Testis (tissue), 3 donors: Measurements from ENCODE around the gene TTLL5. TPM values are rescaled to one million over a fixed set of nuclear protein-coding genes. Genes with fewer than 3 reads are reported as not detected.

Experiments used
- DNase-seq: peaks from one replicate; pipeline ENCODE4 v3.0.0-alpha.2; 2019
- H3K27ac ChIP-seq, 2 donors: fragments of 200-600 bp; sonication (generic); one replicate each; pipeline ENCODE4 v1.5.1; 2019
- H3K27me3 ChIP-seq: fragments of 200-600 bp; sonication (generic); one replicate; pipeline ENCODE4 v1.5.1; 2019
- H3K36me3 ChIP-seq: fragments of 200-600 bp; sonication (generic); one replicate; pipeline ENCODE4 v1.5.1; 2017; ENCODE audit warnings: low read depth; ENCODE audit errors: missing control alignments
- H3K4me1 ChIP-seq: fragments of 200-600 bp; sonication (generic); one replicate; pipeline ENCODE4 v1.5.1; 2019
- H3K4me3 ChIP-seq, 2 donors: fragments of 200-600 bp; sonication (generic); one replicate each; pipeline ENCODE4 v1.5.1; 2017 to 2019
- H3K9me3 ChIP-seq: fragments of 200-600 bp; sonication (generic); one replicate; pipeline ENCODE4 v1.5.1; 2017
- POLR2A ChIP-seq: fragments of 450-650 bp; IDR thresholded peaks from one replicate; pipeline ENCODE4 v1.6.1; 2017; ENCODE audit warnings: antibody characterized with exemption, mild to moderate bottlenecking, moderate library complexity
- WGBS, 2 donors: methylation state at CpG; one replicate each; pipeline ENCODE4 v1.1.5; 2018; 5-methylcytosine and 5-hydroxymethylcytosine counted together
- intact Hi-C: fragments of 100-400 bp; cut with DNase I; formaldehyde crosslinking; loops from one replicate; pipeline ENCODE4 v1.15.1; 2023; ENCODE audit warnings: low total_unique reads
- polyA plus RNA-seq: library from polyadenylated mRNA; stranded (reverse); fragments of 350-450 nt; fragmentation: Illumina TruSeq; extraction: RNeasy Lipid Tissue Mini Kit (QIAGEN cat#74804); gene quantifications from one replicate; pipeline ENCODE4 v1.2.3, GENCODE V29; 2014; ENCODE audit warnings: low read depth, low replicate concordance; ENCODE audit not compliant: insufficient read depth
- total RNA-seq, 2 donors: library from RNA; depleted of rRNA; stranded (reverse); fragments of >200 nt; gene quantifications; one replicate each; pipeline ENCODE4 v1.2.3, GENCODE V29; 2016
- TF ChIP-seq, protein P1 (sequence below), 3 experiments: fragments of 450-650 bp in 2 of 3; fragments of 200-600 bp in 1 of 3; sonication (generic) in 1 of 3; IDR thresholded peaks; one replicate each; pipeline ENCODE4 v1.5.1; 2016 to 2019; ENCODE audit warnings: antibody characterized with exemption in 3 of 3, mild to moderate bottlenecking in 2 of 3, moderate library complexity in 1 of 3

Gene TTLL5
- total and polyA plus RNA-seq, 3 donors from 2014 or later: 112 to 318 (median 155) TPM

DNA sequence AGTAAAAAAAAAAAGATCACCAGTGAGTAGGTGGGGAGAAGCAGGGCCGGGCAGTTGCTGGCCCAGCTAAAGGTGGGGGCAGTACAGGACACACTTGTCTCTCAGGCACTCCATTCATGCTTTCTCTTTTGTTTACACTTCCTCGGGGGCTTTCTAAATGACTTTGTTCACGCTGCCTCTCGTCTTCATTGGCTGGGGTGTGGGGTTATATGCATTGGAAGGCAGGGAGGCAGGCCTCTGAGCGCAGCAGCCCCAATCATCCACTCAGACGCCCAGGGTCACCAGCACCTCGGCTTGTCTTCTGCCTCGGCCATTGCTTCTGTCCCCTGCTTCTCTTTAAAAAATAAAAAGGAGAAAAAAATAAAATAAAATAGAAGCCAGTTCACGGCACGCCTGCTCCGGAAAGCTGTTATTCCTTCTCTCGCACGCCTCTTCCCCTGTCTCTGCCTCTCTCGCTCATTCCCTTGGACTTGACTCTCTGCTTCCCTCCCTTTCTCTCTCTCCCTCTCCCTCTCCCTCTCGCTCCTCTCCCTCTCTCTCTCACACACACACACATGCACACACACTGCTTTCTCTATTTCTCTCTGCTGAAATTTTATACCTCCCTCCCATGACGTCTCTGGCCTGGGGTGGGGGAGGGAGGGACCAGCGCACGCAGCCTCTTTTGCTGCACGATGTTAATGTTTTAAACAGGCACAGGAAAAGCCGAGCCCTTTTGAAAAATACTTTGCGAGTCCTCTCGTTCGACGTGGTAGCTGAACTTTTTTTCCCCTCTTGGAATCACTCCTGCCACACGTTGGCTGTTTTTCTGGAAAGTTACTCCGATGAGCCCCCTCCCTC, 320.6 kb downstream of the TTLL5 start, which contains the start of gene TGFB3:
TGFB3 (minus strand) TSS at position 570 of the 840 bp plus-strand sequence. CDS start 1,102 bp downstream, outside the sequence.
- Histone ChIP-seq H3K9me3 (no peaks in the 10 kb centered on the region), H3K36me3 (no peaks in the 10 kb centered on the region), H3K4me1 (peaks cover 22% of the 10 kb centered on the region), H3K27me3 (no peaks in the 10 kb centered on the region), H3K27ac (peak within 1 kb of the TSS; percentile 88 to 95), H3K4me3 (peak within 1 kb of the TSS; percentile 65 to 70)
- TF ChIP-seq, protein P1, sequence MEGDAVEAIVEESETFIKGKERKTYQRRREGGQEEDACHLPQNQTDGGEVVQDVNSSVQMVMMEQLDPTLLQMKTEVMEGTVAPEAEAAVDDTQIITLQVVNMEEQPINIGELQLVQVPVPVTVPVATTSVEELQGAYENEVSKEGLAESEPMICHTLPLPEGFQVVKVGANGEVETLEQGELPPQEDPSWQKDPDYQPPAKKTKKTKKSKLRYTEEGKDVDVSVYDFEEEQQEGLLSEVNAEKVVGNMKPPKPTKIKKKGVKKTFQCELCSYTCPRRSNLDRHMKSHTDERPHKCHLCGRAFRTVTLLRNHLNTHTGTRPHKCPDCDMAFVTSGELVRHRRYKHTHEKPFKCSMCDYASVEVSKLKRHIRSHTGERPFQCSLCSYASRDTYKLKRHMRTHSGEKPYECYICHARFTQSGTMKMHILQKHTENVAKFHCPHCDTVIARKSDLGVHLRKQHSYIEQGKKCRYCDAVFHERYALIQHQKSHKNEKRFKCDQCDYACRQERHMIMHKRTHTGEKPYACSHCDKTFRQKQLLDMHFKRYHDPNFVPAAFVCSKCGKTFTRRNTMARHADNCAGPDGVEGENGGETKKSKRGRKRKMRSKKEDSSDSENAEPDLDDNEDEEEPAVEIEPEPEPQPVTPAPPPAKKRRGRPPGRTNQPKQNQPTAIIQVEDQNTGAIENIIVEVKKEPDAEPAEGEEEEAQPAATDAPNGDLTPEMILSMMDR (IDR thresholded peaks at IDR 0.05): no peak
- peak; percentile 47 for TF ChIP-seq POLR2A
- WGBS, 2 donors: 1% methylated on average over 26 of the region's 26 CpGs
- DNase-seq: peak; percentile 75
- intact Hi-C loops: loop anchor here (5.0 kb wide), 1 partner anchor 264 kb away; no protein-coding TSS in a partner anchor

DNA sequence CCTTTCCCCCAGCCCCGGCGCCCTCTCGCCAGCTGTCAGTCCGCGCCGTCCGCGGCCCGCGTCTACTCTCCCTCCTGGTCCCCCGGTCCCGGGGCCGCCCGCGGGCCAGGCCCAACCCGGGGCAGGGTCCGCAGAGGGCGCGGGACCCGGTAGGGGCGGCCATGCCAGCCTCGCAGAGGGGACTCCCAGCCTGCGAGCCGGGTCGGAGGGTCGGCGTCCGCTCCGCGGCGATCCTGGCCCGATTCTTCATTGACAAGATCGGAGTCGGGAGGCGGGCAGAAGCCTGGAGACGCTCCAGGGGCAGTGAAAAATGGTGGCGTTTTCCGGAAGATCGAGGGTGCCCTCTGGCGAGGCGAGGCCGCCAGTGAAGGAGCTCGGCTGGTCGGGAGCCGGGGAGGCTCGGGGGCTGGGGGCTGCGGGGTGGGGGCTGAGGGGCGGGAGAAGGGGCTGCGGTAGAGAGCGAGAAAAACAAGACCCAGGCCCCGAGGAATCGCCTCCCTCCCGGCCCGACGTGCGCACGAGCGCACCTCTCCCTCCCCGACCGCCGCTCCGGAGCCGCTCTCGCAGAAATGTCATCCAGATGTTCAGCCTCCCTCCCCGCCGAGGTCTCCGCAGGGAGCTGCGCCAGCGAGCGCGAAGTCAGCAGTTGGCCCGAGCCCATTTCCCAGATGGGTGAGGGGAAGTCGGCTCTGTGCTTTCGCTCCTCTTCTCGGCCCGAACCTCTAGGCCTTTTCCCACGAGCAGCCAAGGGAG, 321.4 kb downstream of the TTLL5 start:
- WGBS, 2 donors: 1% methylated on average over 39 to 52 of the region's 77 CpGs
- no peak for TF ChIP-seq POLR2A
- TF ChIP-seq, protein P1 (IDR thresholded peaks at IDR 0.05): peak in 2 of 3 experiments; percentile 48 to 69
- Histone ChIP-seq H3K36me3 (no peaks in the 10 kb centered on the region), H3K27me3 (no peaks in the 10 kb centered on the region), H3K9me3 (no peaks in the 10 kb centered on the region), H3K4me1 (peaks cover 22% of the 10 kb centered on the region), H3K27ac (peak overlapping the region; percentile 88 to 95), H3K4me3 (peak overlapping the region; percentile 65 to 70)
- DNase-seq: peak; percentile 88
- intact Hi-C loops: loop anchor here (5.0 kb wide), 1 partner anchor 265 kb away; no protein-coding TSS in a partner anchor

DNA sequence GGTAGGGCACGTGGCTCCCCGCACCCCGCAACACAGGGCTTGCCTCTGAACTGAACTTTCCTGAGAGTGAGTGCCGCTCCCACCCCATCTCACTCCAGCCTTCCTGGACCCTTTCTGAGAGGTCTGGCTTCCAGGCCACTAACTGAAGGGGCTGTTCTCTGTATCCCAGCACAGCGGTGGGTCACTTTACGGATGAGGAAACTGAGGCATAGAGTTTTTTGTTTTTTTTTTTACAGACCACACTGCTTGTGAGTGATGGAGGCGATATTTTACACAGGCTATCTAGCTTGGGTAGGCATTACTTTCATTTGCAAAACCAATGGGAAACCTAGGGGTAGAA, 321.9 kb downstream of the TTLL5 start:
- no peaks in the 10 kb centered on the region for H3K27me3 ChIP-seq
- intact Hi-C loops: loop anchor here (5.0 kb wide), 1 partner anchor 266 kb away; no protein-coding TSS in a partner anchor
- H3K9me3 ChIP-seq: no peaks in the 10 kb centered on the region
- H3K36me3 ChIP-seq: no peaks in the 10 kb centered on the region
- H3K27ac ChIP-seq: peak overlapping the region; percentile 88 to 95
- TF ChIP-seq POLR2A: no peak
- TF ChIP-seq, protein P1 (IDR thresholded peaks at IDR 0.05): no peak
- 23 to 29% methylated on average over 6 to 7 of the region's 7 CpGs for WGBS, 2 donors
- DNase-seq: no peak
- H3K4me1 ChIP-seq: peaks cover 18% of the 10 kb centered on the region
- peak overlapping the region; percentile 65 to 70 for H3K4me3 ChIP-seq

DNA sequence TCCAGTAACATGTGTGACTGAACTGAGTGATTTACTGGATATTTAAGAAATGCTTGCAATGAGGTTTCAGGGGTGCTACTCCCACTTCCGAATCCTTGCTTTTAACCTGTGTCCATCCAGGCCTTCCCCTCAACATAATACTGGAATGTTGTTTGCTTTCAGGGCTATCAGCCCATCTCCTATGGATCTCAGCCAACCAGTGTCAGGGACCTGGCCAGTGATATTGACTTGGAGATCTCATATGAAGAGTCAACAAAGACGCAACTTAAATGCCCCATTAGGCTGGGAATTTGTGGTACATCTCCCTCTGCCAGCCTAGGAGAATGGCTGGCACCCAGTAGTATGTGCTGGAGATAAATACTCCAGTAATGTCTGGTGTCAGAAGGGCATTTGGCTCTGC, 323.6 kb downstream of the TTLL5 start:
- Histone ChIP-seq H3K36me3 (no peaks in the 10 kb centered on the region), H3K27ac (no peak overlapping the region), H3K27me3 (no peaks in the 10 kb centered on the region), H3K9me3 (no peaks in the 10 kb centered on the region), H3K4me1 (peaks cover 10% of the 10 kb centered on the region), H3K4me3 (no peak overlapping the region)
- intact Hi-C loops: loop anchor here (5.0 kb wide), 1 partner anchor 267 kb away; no protein-coding TSS in a partner anchor
- TF ChIP-seq POLR2A: no peak
- TF ChIP-seq, protein P1 (IDR thresholded peaks at IDR 0.05): no peak
- no peak for DNase-seq
- WGBS, 2 donors: 76 to 90% methylated on average over 2 of the region's 2 CpGs
